ENCODE measurements around the gene DRAM1. TPM values are rescaled to one million over a fixed set of nuclear protein-coding genes. Genes with fewer than 3 reads are reported as not detected.

DRAM1 gene
- total RNA-seq, 1 donor from 2014 or later = 21.5 TPM

- no peak overlapping the region for H3K4me3 ChIP-seq (ENCODE audit: low read depth, low read length)
- DNase-seq (ENCODE audit: low read depth) = no peak
- TF ChIP-seq, protein P1, sequence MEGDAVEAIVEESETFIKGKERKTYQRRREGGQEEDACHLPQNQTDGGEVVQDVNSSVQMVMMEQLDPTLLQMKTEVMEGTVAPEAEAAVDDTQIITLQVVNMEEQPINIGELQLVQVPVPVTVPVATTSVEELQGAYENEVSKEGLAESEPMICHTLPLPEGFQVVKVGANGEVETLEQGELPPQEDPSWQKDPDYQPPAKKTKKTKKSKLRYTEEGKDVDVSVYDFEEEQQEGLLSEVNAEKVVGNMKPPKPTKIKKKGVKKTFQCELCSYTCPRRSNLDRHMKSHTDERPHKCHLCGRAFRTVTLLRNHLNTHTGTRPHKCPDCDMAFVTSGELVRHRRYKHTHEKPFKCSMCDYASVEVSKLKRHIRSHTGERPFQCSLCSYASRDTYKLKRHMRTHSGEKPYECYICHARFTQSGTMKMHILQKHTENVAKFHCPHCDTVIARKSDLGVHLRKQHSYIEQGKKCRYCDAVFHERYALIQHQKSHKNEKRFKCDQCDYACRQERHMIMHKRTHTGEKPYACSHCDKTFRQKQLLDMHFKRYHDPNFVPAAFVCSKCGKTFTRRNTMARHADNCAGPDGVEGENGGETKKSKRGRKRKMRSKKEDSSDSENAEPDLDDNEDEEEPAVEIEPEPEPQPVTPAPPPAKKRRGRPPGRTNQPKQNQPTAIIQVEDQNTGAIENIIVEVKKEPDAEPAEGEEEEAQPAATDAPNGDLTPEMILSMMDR (conservative IDR thresholded peaks at IDR 0.05; ENCODE audit: low read depth, low read length) = no peak
Observed at GRCh38 chr12:101838628-101839323, 38.6 kb upstream of the DRAM1 start.

GRCh38 chr12:101839324-101840283, 37.8 kb upstream of the DRAM1 start:
- H3K4me3 ChIP-seq (ENCODE audit: low read depth, low read length) = no peak overlapping the region
- TF ChIP-seq, protein P1 (conservative IDR thresholded peaks at IDR 0.05; ENCODE audit: low read depth, low read length) = peak; percentile 88
- DNase-seq (ENCODE audit: low read depth) = no peak

DNA sequence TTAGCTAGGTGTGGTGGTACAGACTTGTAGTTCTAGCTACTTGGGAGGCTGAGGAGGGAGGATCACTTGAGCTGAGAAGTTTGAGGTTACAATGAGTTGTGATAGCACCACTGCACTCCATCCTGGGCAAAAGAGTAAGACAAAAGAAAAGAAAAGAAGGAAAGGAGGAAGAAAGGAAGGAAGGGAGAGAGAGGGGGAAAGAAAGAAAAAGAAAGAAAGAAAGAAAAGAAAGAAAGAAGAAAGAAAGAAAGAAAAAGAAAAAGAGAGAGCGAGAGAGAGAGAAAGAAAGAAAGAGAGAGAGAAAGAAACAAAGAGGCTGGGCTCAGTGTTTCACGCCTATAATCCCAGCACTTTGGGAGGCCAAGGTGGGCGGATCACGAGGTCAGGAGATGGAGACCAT, 36.3 kb upstream of the DRAM1 start:
- TF ChIP-seq, protein P1 (conservative IDR thresholded peaks at IDR 0.05; ENCODE audit: low read depth, low read length) = no peak
- no peak for DNase-seq (ENCODE audit: low read depth)
- H3K4me3 ChIP-seq (ENCODE audit: low read depth, low read length) = no peak overlapping the region

- no peak overlapping the region for H3K4me3 ChIP-seq (ENCODE audit: low read depth, low read length)
- TF ChIP-seq, protein P1 (conservative IDR thresholded peaks at IDR 0.05; ENCODE audit: low read depth, low read length) = no peak
- DNase-seq (ENCODE audit: low read depth) = no peak
Observed at GRCh38 chr12:101845137-101845711, 32.2 kb upstream of the DRAM1 start.

DNA sequence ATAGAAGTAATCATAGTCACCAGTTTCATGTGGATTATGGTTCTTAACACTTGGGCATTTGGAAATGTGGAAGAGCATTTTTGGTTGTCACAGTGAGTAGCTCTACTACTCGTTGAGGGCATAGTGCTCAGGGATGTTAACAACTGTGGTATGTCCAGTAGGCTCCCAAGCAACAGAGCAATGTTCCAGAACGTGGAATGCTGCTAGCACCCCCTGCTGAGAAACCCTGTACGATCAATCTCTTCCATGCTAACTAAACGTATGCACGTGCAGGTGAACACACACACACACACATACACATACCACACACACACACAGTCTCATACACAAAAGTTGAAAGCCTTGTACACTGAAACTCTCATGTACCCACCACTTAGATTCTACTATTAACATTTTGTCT, 30.1 kb upstream of the DRAM1 start:
- no peak overlapping the region for H3K4me3 ChIP-seq (ENCODE audit: low read depth, low read length)
- DNase-seq (ENCODE audit: low read depth) = no peak
- TF ChIP-seq, protein P1 (conservative IDR thresholded peaks at IDR 0.05; ENCODE audit: low read depth, low read length) = no peak

- no peak overlapping the region for H3K4me3 ChIP-seq (ENCODE audit: low read depth, low read length)
- TF ChIP-seq, protein P1 (conservative IDR thresholded peaks at IDR 0.05; ENCODE audit: low read depth, low read length) = no peak
- no peak for DNase-seq (ENCODE audit: low read depth)
Observed at GRCh38 chr12:101850199-101850598, 27.2 kb upstream of the DRAM1 start.
